NOMO-1 treated with dmso at 0.1 percent for 144 hours (cell line): ENCODE measurements around the gene CTRL.

Experiments
- DNase-seq: peaks from one replicate; lab custom pipeline; 2025; ENCODE audit not compliant: unreplicated experiment; lab: John Stamatoyannopoulos, UW

Gene CTRL

GRCh38 chr16:67892899-67893742, 38.5 kb downstream of the CTRL start, which contains the start of gene PSKH1:
Gene PSKH1 (plus strand): TSS chr16:67893254. CDS start chr16:67908750, 15,496 bp downstream.
- DNase-seq, result peak; percentile 96

DNA sequence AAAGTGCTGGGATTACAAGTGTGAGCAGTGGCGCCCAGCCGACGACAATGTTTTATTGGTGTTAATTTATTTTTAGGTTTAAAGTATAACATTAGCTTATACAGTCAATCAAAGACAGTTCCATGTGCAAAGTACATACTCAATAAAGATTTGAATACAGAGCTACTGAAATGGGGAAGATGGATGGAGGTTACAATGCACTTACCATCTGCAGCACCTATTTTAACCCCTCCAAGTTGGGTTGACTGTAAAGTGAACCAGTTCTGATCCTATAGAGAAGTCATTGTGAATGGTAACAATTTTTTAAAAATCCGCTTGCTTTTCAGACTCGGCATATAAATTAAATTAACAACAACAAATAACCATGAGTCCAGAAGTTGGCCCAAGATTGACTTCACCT, 39.3 kb downstream of the CTRL start:
- no peak for DNase-seq

DNA sequence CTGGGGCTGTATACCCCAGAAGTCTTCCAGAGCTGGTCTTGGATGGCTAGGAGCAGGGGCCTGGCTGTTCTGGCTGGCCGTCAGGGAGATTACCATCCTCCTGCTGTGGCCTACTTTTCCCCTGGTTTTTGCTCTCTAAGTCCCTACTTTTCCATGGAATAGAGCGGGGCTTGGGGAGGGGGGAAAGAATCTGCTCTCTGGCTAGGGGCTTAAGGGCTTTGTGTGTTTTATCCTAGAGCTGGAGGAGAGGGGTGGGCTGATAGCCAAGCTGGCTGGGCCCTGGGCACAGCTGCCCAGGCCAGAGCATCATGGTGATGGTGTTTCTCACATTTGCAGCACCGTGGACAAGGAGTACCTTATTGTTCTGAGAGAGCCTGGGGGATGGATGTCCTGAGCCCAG, 43.3 kb downstream of the CTRL start:
- DNase-seq, result no peak

GRCh38 chr16:67886387-67886786, 45.3 kb downstream of the CTRL start:
- DNase-seq, result no peak

GRCh38 chr16:67885976-67886375, 45.7 kb downstream of the CTRL start:
- no peak for DNase-seq

GRCh38 chr16:67885545-67885944, 46.1 kb downstream of the CTRL start:
- no peak for DNase-seq

DNA sequence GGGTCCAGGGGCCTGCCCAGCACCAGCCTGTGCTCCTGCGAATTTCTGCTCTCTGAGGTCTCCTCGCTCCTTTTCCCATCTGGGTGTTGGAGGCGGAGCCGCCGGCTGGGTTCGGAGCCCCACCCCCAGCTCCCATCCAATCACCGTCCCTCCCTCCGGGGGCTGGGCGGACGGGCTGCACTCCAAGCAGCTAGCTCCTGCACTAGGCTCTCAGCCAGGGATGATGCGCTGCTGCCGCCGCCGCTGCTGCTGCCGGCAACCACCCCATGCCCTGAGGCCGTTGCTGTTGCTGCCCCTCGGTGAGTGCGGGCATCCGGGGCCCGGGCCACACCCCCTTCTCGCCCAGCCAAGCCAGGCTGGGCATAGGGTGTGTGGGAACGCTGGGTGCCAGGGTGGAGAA, 47.0 kb downstream of the CTRL start, which contains the start of gene NRN1L:
Gene NRN1L, plus strand, starts transcription at position 202 of the 400 bp plus-strand sequence. Its CDS starts 19 bp downstream, at position 221.
- no peak for DNase-seq

DNA sequence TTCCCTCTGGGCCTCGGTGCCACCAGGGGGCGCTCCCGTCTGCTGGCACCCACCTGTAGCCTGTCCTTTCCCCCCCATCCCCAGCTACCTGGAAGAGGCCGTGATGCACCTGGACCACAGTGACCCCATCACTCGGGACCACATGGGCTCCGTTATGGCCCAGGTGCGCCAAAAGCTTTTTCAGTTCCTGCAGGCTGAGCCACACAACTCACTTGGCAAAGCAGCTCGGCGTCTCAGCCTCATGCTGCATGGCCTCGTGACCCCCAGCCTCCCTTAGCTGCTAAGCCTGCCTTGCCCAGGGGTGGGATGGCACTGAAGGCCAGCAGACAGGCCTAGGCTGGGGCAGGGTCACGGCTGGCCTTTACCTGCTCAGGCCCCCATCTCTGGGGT, 47.8 kb downstream of the CTRL start:
- no peak for DNase-seq

- no peak for DNase-seq
These were observed 48.4 kb downstream of the CTRL start for GRCh38 chr16:67883146-67883871.

DNA sequence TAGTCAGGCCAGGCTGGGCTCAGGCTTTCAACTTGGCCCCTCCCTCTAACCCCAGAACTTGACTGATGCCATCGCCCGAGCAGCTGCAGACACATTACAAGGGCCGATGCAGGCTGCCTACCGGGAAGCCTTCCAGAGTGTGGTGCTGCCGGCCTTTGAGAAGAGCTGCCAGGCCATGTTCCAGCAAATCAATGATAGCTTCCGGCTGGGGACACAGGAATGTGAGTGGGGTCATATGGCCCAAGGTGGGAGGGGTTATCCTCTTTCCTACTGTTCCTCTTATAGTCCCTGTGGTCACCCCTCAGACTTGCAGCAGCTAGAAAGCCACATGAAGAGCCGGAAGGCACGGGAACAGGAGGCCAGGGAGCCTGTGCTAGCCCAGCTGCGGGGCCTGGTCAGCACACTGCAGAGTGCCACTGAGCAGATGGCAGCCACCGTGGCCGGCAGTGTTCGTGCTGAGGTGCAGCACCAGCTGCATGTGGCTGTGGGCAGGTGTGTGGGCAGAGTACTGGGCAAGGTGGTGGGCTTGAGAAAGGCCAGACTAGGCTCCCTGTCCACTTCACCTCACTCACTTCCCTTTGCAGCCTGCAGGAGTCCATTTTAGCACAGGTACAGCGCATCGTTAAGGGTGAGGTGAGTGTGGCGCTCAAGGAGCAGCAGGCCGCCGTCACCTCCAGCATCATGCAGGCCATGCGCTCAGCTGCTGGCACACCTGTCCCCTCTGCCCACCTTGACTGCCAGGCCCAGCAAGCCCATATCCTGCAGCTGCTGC, 49.1 kb downstream of the CTRL start:
- DNase-seq, result no peak

GRCh38 chr16:67881621-67882161, 50.0 kb downstream of the CTRL start:
- DNase-seq, result no peak

GRCh38 chr16:67880584-67880983, 51.1 kb downstream of the CTRL start:
- no peak for DNase-seq

- DNase-seq, result no peak
These were observed 51.7 kb downstream of the CTRL start for GRCh38 chr16:67879936-67880335.
